ENCODE results near the gene PLCB4.

PLCB4 gene

DNA sequence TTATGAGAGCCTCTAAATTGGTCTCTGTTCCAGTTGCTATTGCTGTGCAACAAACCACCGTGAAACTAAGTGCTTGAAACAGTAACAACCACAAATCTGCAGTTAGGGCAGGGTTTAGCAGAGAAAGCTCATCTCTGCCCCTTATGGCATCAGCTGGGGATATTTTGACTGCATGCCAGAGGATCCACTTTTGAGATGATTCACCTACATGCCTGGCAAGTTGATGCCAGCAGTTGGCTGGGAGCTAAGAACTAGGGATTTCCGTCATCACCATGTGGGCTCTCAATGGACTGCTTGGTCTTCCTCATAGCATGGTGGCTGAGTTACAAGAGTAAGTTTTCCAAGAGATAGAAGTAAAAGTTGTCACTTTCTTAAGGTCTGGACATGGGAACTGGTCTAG, 35.1 kb downstream of the PLCB4 start:
- DNase-seq (ENCODE audit: low spot score) = no peak

DNA sequence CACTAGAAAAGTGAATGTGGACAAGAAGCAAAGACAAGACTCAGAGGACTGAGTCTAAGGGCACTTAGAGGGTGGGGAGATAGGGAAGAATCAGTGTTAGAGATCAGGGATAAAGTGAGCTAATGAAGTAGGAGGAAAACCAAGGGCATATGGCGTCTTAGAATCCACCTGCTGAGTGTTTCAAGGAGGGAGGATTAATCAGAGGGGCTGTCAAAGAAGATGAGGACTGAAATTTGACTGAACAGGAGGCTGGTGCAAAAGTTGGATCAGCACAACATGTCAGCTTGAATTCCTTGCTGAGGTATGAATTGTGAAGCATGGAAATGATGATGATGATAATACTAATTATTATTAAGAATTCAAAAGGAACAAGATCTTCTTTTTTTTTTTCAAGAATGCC, 39.4 kb downstream of the PLCB4 start:
- DNase-seq (ENCODE audit: low spot score) = no peak

DNA sequence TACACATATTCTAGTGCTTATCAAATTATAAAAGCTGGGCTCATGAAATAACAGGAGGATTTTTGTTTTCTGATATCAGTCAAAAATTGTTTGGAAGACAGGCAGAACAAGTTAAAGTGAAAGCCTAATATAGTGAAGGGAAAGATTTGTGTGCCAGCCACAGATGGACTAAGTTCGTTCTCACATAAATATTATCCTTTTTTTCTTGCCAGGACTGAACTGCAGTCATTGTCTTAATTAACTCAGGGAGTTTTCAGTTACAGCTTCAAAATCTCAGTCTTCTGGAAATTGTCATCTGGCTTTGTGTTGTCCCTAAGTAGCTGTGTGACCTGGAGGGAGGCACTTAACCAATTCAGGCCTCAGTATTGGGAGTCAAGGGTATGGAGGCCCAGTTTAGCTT, 40.7 kb downstream of the PLCB4 start:
- no peak for DNase-seq (ENCODE audit: low spot score)

DNA sequence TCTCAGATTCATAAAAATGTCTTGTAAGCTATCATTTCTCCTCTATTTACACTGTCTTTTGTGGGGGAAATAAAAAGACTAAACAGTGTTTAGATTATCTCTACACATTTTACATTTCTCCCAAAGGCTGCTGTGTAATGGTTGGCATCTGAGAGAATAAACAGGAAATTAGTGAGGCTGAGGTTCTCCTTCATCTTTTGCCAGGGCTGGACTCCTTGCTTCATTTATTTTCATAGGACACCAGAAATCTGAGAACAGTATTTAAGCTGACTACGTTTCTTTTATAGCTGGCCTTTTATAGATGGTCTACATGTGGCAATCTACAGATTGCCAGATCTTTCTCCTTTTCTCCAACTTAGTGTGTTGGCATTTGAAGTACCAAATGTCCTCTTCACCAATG, 41.5 kb downstream of the PLCB4 start:
- no peak for DNase-seq (ENCODE audit: low spot score)

DNA sequence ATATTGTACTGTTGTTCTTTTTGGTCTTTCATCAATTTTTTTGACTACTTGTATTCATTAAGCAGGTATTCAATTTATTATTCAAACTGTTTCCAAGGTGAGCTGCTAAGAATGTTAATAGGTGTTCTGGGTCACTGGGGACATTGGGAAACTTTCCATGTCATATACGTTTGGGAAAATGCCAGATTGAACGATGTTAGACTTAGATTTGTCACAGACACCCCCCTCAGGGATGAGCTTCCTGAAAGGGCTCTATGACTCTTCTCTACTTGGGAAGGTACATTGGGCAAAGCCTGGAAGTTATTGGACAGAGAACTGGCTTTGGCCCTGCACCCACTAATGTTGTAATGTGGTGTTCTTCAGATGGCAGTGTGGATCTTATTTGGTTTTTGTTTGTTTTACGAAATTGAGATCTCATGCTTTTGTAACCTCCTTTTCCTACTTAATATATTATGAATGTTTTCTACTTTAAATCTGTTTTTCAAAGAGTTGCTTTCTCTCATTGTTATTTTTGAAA, 42.1 kb downstream of the PLCB4 start:
- DNase-seq (ENCODE audit: low spot score) = no peak

DNA sequence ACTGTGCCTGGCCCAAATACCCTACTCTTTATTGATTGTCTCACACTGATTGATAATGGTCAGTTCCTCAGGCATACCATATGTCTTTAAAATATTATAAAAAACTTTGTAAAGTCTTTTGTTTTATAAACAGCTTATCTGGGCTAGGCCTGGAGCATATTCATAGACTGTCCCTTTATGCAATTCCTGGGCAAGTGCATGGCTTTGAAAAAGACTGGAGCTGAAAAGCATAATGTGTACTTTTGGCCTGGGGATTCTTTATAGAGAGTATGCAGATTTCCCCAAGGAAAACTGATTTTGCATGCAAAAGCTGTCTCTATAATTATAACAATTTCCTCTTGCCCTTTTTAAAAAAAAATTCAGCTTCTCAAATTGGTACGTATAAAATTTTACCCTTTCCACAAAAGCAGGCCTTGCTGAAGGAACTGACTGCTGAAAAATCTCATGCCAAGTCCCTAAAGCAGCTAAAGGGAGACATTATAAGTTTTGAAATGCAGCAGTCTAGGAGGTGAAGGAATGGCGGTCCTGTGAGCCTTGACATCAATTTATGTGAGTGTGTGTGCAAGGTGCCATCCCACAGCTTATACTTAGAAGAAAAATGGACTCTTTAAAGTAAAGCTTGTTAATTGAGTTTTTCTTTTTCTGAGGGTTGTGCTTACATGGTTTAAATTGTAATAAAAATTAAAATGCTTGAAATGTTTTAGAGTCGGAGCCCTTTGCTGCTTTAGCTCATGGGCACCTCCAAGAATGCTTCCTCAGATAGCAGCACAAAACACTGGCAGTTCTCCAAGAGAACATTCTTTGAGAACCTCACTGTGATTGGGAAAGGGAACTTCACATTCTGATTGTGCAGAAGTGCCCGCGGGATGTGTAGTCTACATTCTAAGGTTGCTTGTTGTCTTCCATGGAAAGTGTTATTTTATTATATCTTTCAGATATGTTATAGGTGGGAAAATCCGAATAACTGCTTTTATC, 43.9 kb downstream of the PLCB4 start:
- DNase-seq (ENCODE audit: low spot score) = peak; percentile 73

DNA sequence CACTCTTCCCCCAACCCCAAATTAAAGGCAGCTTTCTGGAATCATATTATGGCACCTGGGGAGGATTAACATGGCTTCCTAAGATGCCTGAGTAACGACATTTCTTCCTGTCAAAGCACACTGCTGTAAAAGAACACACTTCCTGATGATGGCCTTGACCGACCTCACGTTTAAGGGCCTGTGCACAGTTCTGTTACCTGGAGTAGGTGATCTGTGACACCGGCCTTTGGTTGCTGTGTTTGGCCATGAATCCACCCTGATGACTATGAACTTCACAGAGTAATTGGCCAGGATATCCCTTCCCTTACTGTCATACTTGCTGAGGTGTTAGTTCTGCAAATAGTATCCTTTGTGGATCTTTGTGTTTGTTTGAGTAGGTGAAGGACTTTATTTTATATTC, 45.8 kb downstream of the PLCB4 start:
- DNase-seq (ENCODE audit: low spot score) = no peak

DNA sequence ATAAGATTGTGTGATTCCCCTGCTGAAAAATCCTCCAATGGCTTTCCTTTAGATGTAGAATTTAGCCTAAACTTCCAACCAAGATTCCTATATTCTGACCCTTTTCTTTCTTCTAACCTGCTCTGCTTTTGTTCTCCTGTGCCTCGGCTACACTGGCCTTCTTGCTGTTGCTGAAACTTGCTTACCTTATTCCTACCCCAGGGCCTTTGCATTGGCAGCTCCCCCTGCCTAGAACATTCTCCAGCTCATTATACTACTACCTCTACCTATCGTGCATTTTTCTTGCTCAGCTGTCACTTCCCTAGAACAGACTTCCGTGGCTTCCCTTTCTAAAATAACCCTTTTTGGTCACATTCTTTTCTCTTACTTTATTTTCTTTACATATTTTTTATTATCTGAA, 48.7 kb downstream of the PLCB4 start:
- DNase-seq (ENCODE audit: low spot score) = no peak

DNA sequence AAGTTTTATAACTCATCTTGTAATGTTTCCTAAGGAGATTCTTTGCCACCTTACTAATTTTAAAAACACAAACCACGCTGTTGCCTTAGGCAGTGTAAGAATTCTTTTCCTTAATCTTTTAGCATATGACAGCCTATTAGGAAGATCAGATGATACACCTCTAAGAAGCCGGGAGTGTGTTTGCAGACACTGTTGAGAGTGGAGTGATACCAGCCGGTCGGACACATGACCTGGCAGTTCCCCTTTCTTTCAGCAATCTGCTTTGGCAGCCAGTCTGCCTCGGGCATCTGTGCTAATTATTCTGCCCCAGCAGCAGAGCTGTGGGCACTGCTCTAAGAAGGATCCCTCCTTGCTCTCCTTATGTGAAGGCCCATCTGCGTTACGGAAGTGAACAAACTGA, 50.9 kb downstream of the PLCB4 start:
- DNase-seq (ENCODE audit: low spot score) = peak; percentile 98

DNA sequence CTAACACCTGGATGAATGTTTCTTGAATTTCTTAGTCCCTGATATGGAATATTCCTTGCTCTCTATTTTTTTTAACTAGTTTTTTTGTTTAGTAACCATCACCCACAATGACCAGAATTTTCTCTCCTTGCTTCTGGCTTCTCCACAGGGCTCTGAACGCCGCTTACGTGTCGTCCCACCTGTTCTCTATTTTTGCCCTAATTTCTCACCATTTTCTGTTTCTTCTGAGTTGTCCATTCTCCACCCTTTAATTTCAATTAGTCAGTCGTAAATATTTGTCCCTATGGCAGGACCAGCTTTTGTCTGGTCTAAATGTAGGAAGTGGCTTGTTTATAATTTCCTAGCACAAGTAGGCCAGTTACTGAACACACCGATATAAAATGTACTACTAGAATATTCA, 52.3 kb downstream of the PLCB4 start:
- peak; percentile 85 for DNase-seq (ENCODE audit: low spot score)

DNA sequence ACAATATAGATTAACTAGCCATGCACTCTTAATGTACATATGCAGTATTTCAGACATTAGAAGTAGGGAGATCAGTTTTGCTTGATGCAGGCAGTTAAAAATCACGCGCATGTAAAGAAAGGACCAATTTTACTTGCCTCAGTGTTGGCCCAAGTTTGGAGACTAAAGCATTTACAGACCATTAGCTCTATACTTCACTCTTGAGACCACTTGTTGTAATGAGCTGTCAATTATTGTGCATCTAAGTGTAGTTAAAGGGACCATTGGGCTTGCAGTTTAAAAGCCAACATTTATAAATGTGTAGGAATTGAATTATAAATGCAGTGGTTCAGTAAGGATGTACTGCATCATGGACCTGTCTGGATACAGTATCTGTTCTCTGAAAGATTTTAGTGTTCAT, 53.7 kb downstream of the PLCB4 start:
- DNase-seq (ENCODE audit: low spot score) = no peak

DNA sequence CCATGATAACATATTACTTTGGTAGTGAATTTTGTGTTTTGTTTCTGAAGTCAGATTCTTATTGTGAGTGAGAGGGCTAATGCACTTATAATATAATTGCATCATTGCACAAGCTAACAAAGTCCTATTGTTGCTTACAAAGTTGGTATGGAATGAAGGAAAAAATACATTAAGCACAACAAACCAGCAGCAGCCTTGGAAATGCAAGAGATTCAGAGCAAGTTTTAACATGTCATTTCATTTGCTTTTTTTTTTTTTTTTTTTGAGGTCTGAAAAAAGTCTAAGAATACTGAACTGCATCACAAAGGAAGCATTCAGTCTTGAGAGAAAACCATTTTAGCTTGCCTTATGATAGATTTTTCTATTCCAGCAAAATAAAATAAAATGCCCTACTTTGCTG, 57.6 kb downstream of the PLCB4 start:
- DNase-seq (ENCODE audit: low spot score) = no peak

DNA sequence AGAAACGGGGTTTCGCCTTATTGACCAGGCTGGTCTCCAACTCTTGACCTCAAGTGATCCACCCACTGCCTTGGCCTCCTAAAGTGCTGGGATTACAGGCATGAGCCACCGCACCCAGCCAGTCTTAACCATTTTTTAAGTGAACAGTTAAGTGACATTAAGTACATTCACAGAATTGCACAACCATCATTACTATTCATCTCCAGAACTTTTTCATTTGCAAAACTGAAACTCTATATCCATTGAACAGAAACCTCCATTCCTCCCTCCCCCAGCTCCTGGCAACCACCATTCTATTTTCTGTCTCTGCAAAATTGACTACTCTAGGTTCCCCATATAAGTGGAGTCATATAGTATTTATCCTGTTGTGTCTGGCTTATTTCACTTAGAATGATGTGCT, 59.7 kb downstream of the PLCB4 start:
- DNase-seq (ENCODE audit: low spot score) = no peak

DNA sequence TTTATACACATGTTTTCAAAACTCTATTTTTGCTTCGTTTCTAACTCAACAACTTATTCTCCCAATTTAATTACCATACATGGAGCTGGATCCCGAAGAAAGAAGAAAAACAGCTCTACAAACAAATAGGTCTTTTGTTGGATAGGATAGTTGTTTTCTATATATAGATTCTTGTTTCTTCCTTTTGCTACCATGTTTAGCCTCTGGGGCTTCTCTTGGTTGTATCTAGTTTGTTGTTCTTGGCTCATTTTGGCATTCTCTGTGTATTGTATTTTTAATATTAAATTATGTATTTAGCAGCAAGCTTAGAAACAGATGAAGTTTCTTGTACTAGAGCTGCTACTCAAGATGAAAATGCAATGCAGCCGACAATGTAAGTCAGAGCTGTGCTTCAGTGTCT, 60.9 kb downstream of the PLCB4 start:
- DNase-seq (ENCODE audit: low spot score) = no peak

DNA sequence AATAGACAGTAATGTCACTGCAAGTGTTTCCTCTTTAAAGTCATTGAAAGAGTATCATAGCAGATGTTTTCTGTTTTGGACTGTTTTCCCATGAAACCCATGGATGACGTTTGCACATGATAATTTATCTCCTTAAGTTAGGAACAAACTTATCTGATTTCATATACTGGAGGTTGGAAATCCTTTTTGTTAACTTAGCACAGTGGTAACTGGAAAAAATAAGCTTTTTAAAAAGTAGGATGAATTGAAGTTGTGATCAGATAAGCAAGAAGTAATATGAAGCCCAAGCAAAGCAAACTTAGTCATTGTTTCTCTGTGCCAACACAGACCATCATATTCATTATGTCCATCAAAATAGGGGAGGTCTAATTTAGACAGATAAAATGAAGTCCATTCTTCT, 61.6 kb downstream of the PLCB4 start:
- DNase-seq (ENCODE audit: low spot score) = no peak

DNA sequence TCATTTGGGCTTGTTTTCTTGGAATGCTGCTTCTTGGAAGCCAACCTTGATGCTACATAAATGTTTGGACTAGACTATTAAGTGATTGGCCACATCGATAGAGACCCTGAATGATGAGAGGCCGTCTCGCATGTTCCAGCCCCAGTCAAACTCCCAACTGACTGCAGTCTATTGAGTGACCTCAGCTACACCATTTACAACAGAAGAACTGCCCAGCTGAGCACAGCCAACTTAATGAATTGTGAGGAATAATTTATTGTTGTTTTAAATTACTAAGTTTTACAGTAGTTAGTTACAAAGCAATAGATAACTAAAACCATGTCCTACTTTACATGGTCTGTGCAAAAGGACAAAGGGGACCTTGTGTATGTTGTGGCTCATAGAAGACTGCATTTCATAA, 63.0 kb downstream of the PLCB4 start:
- DNase-seq (ENCODE audit: low spot score) = no peak

DNA sequence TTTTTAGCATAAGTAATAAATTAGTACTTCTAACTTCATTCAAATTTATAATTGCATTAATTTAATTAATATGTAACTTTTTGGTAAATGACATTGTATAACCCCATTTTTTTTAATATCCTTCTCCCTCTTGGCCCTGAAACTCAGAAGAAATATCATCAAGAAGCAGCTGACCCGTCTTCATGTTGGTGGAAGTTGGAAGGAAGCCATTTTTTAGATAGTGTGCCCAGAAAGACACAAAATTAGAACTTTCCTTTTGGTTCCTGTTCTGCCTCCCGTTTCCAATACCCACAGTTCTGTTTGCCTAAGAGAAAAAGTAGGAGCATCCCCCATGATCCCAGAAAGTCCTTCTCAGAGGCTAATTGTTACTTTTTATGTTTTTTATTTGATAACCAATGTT, 65.5 kb downstream of the PLCB4 start:
- DNase-seq (ENCODE audit: low spot score) = no peak

DNA sequence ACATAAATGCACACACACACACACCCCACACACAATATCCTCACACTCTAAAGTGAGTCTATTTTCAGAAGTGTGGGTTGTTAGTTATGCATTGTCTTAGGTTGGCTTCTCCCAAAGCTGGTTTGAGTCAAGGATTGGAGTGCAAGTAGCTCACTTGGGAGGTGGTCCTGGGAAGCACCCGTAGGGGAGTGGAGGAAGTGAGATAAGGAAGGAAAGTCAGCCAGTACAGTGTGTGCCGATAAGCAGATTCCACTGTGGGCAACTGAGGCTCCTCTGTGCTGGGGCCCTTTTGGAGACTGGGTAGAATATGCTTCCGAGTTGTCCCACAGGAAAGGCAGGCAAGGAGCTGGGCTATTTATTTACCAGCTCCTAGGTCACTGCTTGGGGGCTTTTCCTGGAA, 67.2 kb downstream of the PLCB4 start:
- no peak for DNase-seq (ENCODE audit: low spot score)

DNA sequence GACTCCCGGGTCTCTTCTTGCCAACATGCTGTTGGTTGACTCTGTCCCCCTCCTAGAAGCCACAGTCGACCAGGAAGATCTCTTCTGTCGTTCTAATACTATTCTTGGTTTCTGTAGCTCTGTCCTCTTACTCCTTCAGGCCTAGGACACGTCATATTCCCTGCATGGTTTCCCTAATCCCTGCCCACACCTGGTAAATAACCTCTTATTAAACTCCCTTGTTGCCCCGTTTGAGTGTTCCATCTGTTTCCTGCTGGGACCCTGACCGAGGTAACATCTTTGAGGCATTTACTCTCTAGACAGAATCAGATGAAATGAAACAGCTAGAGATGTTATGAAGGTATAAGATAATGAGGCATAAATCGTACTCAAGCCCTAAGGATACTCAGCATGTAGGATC, 68.1 kb downstream of the PLCB4 start:
- no peak for DNase-seq (ENCODE audit: low spot score)

DNA sequence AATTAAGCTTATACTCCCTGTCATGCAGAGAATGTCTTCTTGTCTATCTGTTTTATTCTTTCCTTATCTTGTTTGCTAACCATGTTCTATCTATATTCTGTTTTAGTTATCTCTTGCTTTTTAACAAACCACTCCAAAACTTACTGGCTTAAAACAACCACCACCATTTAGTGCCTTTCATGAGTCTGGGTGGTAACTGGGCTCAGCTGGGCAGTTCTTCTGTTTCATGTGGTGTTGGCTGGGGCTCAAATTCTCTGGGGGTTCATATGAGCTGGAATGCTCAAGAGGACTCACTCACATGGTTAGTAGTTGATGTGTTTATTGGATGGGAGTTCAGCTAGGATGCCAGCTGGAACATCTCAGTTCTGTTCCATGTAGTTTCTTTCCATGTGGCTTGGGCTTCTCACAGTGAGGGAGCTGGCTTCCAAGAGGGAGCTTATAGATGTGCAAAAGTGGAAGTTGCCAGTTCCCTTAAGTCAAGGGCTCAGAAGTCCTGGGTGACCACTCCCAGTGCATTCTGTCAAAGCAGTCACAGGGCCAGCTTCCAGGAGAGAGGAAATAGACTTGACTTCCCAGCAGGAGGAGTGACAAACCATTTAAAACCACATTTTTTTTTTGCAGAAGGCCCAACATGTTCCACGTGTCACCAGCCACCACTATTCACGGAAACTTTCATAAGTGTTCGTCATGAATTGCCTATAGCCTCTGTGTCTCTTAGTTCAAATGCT, 70.4 kb downstream of the PLCB4 start:
- no peak for DNase-seq (ENCODE audit: low spot score)

DNA sequence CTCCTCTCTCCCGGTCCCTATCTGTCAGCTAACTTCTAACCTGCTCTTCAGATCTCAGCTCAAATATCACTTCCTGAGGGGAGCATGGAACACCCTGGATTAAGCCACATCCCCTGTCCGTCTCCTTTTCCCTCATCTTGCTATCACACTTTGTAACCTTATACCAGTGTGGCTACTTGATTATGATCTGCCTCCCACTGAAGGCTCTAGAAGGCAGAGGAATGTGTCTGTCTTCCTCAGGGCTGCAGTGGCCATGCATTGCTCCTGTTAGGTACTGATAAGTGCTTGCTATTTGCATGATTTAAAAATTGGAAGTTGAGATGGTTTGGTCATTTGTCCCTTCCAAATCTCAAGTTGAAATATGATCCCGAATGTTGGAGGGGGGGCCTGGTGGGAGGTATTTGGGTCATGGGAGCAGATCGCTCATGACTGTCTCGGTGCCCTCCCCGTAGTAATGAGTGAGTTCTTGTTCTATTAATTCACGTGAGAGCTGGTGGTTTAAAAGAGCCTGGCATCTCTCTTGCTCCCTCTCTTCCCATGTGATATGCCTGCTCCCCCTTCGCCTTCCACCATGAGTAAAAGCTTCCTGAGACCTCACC, 71.4 kb downstream of the PLCB4 start:
- DNase-seq (ENCODE audit: low spot score) = no peak

DNA sequence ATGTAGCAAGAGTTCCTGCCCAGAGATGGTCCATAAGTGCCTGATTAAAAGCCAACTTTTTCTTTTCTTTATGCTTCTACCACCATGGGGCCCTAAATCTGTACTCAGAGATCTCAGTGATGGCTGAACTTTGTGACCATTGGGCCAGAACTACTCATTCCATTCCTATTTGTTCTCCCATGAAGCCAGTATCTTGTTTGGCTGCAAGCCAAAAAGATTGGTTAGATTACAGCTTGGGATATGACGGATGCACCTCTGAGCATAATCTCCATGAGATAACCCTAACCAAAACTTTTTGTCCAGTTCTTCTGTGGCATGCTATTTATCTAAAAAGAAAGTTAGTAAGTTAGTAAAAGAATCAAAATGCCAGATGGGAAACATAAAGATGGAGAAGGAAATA, 72.2 kb downstream of the PLCB4 start:
- no peak for DNase-seq (ENCODE audit: low spot score)

DNA sequence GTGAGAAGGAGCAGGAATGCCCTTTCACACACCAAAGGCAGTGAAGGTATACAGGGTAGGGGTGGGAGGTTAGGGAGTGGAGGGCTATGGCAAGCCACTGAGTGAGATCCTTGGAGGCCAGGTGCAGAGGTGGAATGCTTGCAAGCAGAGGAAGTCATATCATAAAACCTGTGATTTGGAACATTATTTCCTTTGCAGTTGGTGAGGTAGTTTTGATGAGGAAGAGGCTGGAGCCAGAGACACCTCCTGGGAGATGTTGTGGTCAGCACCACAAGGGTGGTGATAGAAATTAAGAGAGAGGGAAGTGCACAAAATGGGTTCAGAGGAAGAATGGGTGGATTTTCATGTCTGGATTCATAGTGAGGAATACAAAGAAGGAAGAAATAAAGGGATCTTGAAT, 73.0 kb downstream of the PLCB4 start:
- DNase-seq (ENCODE audit: low spot score) = no peak
